Measurements from ENCODE around the gene RAMAC.

The RAMAC gene

DNA sequence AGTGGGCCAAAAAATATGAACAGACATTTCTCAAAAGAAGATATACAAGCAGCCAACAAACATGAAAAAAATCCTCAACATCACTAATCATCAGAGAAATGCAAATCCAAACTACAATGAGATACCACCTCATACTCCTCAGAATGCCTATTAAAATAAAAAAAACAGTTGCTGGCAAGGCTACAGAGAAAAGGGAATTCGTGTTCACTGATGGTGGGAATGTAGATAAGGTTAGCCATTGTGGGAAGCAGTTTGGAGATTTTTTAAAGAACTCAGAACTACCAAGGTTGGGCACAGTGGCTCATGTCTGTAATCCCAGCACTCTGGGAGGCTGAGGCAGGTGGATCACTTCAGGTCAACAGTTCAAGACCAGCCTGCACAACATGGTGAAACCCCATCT lies 53.2 kb downstream of the RAMAC start:
- H3K27ac ChIP-seq = no peak overlapping the region
- no peak overlapping the region for H3K4me2 ChIP-seq
- no peaks in the 10 kb centered on the region for H3K27me3 ChIP-seq
- H3K36me3 ChIP-seq = peaks cover 84% of the 10 kb centered on the region
- peaks cover 74% of the 10 kb centered on the region for H4K20me1 ChIP-seq
- H3K9me3 ChIP-seq = peaks cover 33% of the 10 kb centered on the region
- H3K4me3 ChIP-seq = no peak overlapping the region
- TF ChIP-seq Cebpa-rat (IDR thresholded peaks at IDR 0.05) = no peak
- no peaks in the 10 kb centered on the region for H3K4me1 ChIP-seq
- no peak overlapping the region for H3K9ac ChIP-seq
